ENCODE measurements around the gene NELFE. TPM values are rescaled to one million over a fixed set of nuclear protein-coding genes. Genes with fewer than 3 reads are reported as not detected.

The NELFE gene
- total and polyA plus RNA-seq, 2 donors (not counting 1 experiment from before 2014, with no cell fraction given): 81.7 to 85.5 TPM

DNA sequence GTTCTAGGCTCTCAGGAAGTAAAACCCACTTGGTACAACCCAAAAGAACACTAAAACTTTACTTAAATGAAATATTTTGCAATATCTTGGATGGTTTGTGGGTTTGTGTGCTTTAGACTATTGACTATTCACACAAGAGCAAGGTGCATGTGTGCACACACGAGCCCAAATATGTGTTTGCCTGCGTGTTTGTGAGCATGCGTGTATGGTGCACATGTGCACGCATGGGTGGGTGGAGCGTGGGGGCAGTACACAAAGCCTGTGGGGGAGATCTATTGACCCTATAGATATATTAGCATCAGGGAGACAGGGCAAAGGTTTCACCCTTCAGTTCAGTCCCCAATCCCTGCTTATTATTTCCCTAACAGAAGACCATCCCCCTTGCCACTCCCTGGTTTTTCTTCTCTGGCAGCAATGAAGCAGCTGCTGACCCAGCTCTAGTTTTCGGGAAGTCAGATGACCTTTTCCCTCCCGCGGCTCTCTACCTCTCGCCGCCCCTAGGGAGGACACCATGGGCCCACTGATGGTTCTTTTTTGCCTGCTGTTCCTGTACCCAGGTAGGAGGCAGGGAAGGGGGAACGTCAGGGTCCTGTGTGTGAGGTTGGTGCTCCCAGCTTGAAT, 31.4 kb downstream of the NELFE start, which contains the start of gene C2:
Gene C2, plus strand, starts transcription at position 476 of the 621 bp plus-strand sequence. Its CDS starts 36 bp downstream, at position 512.
- H3K4me1 ChIP-seq (ENCODE audit: control insufficient read depth, extremely low read depth, insufficient read depth, low read length): no peaks in the 10 kb centered on the region
- DNase-seq (ENCODE audit: low read depth in 2 of 2): no peak
- H4K20me1 ChIP-seq (ENCODE audit: control insufficient read depth, extremely low read depth, insufficient read depth, low read length): no peaks in the 10 kb centered on the region
- TF ChIP-seq EZH2 (IDR thresholded peaks at IDR 0.05; ENCODE audit: low read length, missing control alignments): no peak
- TF ChIP-seq, protein P1, sequence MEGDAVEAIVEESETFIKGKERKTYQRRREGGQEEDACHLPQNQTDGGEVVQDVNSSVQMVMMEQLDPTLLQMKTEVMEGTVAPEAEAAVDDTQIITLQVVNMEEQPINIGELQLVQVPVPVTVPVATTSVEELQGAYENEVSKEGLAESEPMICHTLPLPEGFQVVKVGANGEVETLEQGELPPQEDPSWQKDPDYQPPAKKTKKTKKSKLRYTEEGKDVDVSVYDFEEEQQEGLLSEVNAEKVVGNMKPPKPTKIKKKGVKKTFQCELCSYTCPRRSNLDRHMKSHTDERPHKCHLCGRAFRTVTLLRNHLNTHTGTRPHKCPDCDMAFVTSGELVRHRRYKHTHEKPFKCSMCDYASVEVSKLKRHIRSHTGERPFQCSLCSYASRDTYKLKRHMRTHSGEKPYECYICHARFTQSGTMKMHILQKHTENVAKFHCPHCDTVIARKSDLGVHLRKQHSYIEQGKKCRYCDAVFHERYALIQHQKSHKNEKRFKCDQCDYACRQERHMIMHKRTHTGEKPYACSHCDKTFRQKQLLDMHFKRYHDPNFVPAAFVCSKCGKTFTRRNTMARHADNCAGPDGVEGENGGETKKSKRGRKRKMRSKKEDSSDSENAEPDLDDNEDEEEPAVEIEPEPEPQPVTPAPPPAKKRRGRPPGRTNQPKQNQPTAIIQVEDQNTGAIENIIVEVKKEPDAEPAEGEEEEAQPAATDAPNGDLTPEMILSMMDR (conservative IDR thresholded peaks at IDR 0.05 in 1 of 2, IDR thresholded peaks at IDR 0.05 in 1 of 2; ENCODE audit: low read depth in 1 of 2, low read length in 2 of 2): no peak
- H3K79me2 ChIP-seq (ENCODE audit: control insufficient read depth, insufficient read depth, low read length): no peaks in the 10 kb centered on the region
- H2AFZ ChIP-seq (ENCODE audit: low read length): peak within 1 kb of the TSS; percentile 62
- no peak within 1 kb of the TSS for H3K27ac ChIP-seq (ENCODE audit: insufficient read depth, low read length)
- no peaks in the 10 kb centered on the region for H3K36me3 ChIP-seq (ENCODE audit: control insufficient read depth, insufficient read depth, low read length)
- no peaks in the 10 kb centered on the region for H3K27me3 ChIP-seq (ENCODE audit: control insufficient read depth, insufficient read depth, low read length)
- no peak within 1 kb of the TSS for H3K9ac ChIP-seq (ENCODE audit: insufficient read depth, low read length)
- peak within 1 kb of the TSS in 1 of 4 experiments; percentile 38 for H3K4me3 ChIP-seq (replicated peaks in 1 of 4; ENCODE audit: control extremely low read depth in 1 of 4, insufficient read depth in 1 of 4, low read depth in 3 of 4, low read length in 4 of 4)
- H3K9me3 ChIP-seq (ENCODE audit: control insufficient read depth, insufficient read depth, low read depth, low read length): no peaks in the 10 kb centered on the region
- peak within 1 kb of the TSS; percentile 15 for H3K4me2 ChIP-seq (ENCODE audit: extremely low read depth, insufficient read depth, low read length)

DNA sequence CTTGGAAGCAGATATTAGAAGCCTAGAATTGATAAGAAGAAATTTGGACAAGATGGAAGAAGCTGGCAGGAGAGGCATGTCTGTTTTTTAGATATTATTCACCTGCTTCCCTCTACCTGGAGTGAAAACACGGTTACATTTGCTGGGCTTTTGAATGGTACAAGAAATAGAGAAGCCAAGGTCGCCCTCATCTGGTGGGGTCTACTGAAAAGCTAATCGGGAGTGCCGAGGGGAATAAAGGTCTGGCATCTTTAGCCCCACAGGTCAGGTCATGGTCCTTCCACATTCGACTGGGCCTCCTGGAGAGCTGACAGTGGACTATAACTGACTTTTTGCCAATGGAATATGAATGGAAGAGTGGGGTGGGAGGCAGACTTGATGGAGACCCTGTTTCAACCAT, 35.8 kb downstream of the NELFE start:
- no peaks in the 10 kb centered on the region for H3K79me2 ChIP-seq (ENCODE audit: control insufficient read depth, insufficient read depth, low read length)
- H3K27ac ChIP-seq (ENCODE audit: insufficient read depth, low read length): no peak overlapping the region
- no peaks in the 10 kb centered on the region for H3K4me1 ChIP-seq (ENCODE audit: control insufficient read depth, extremely low read depth, insufficient read depth, low read length)
- no peaks in the 10 kb centered on the region for H3K27me3 ChIP-seq (ENCODE audit: control insufficient read depth, insufficient read depth, low read length)
- H3K9me3 ChIP-seq (ENCODE audit: control insufficient read depth, insufficient read depth, low read depth, low read length): no peaks in the 10 kb centered on the region
- H2AFZ ChIP-seq (ENCODE audit: low read length): no peak overlapping the region
- no peak overlapping the region for H3K9ac ChIP-seq (ENCODE audit: insufficient read depth, low read length)
- H3K4me2 ChIP-seq (ENCODE audit: extremely low read depth, insufficient read depth, low read length): no peak overlapping the region
- H3K36me3 ChIP-seq (ENCODE audit: control insufficient read depth, insufficient read depth, low read length): no peaks in the 10 kb centered on the region
- no peak for TF ChIP-seq EZH2 (IDR thresholded peaks at IDR 0.05; ENCODE audit: low read length, missing control alignments)
- TF ChIP-seq, protein P1 (conservative IDR thresholded peaks at IDR 0.05 in 1 of 2, IDR thresholded peaks at IDR 0.05 in 1 of 2; ENCODE audit: low read depth in 1 of 2, low read length in 2 of 2): peak; percentile 3 to 36
- DNase-seq (ENCODE audit: low read depth in 2 of 2): no peak
- H3K4me3 ChIP-seq (replicated peaks in 1 of 4; ENCODE audit: control extremely low read depth in 1 of 4, insufficient read depth in 1 of 4, low read depth in 3 of 4, low read length in 4 of 4): no peak overlapping the region
- H4K20me1 ChIP-seq (ENCODE audit: control insufficient read depth, extremely low read depth, insufficient read depth, low read length): no peaks in the 10 kb centered on the region

DNA sequence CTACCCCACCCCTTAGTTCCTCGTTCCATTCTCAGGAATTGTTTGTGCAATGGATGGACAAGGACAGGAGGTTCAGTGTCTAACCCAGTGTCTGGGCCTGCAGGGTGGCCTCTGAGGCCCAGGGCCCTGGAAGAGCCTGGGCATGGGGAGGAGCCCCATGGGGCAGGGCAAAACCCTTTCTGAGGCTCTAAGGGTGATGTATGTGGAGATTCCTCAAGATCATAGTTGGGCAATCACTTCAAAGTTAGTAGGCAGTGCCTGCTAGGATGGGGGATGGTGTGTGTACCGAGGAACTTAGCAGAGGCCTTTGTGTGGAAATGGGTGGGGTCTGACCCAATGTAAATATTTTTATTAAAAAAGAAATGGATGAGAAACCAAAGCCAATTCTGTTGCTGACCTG, 38.0 kb downstream of the NELFE start:
- DNase-seq (ENCODE audit: low read depth in 2 of 2): peak in 1 of 2 donors; percentile 75
- H3K36me3 ChIP-seq (ENCODE audit: control insufficient read depth, insufficient read depth, low read length): no peaks in the 10 kb centered on the region
- H4K20me1 ChIP-seq (ENCODE audit: control insufficient read depth, extremely low read depth, insufficient read depth, low read length): no peaks in the 10 kb centered on the region
- no peak overlapping the region for H2AFZ ChIP-seq (ENCODE audit: low read length)
- no peaks in the 10 kb centered on the region for H3K4me1 ChIP-seq (ENCODE audit: control insufficient read depth, extremely low read depth, insufficient read depth, low read length)
- H3K27ac ChIP-seq (ENCODE audit: insufficient read depth, low read length): no peak overlapping the region
- no peak overlapping the region for H3K9ac ChIP-seq (ENCODE audit: insufficient read depth, low read length)
- H3K4me2 ChIP-seq (ENCODE audit: extremely low read depth, insufficient read depth, low read length): no peak overlapping the region
- H3K79me2 ChIP-seq (ENCODE audit: control insufficient read depth, insufficient read depth, low read length): no peaks in the 10 kb centered on the region
- no peaks in the 10 kb centered on the region for H3K9me3 ChIP-seq (ENCODE audit: control insufficient read depth, insufficient read depth, low read depth, low read length)
- TF ChIP-seq, protein P1 (conservative IDR thresholded peaks at IDR 0.05 in 1 of 2, IDR thresholded peaks at IDR 0.05 in 1 of 2; ENCODE audit: low read depth in 1 of 2, low read length in 2 of 2): no peak
- TF ChIP-seq EZH2 (IDR thresholded peaks at IDR 0.05; ENCODE audit: low read length, missing control alignments): no peak
- no peaks in the 10 kb centered on the region for H3K27me3 ChIP-seq (ENCODE audit: control insufficient read depth, insufficient read depth, low read length)
- no peak overlapping the region for H3K4me3 ChIP-seq (replicated peaks in 1 of 4; ENCODE audit: control extremely low read depth in 1 of 4, insufficient read depth in 1 of 4, low read depth in 3 of 4, low read length in 4 of 4)

All from fibroblast of lung (primary cell).